Measurements from ENCODE around the gene ANG. TPM values are rescaled to one million over a fixed set of nuclear protein-coding genes. Genes with fewer than 3 reads are reported as not detected.
A peak's percentile ranks its signal among the peaks of the same experiment; 100 is the strongest.

The ANG gene
- total and polyA plus RNA-seq, 9 of the 15 experiments (the other 6 are each of a cell fraction or from before 2014, with no cell fraction given): 0.21 to 0.73 (median 0.34) TPM; not detected in 4

- no peak for TF ChIP-seq HNRNPL (IDR thresholded peaks at IDR 0.05; ENCODE audit: low read depth, low read length)
- TF ChIP-seq CEBPG (CRISPR knock-in tag; IDR thresholded peaks at IDR 0.05): no peak
- TF ChIP-seq CEBPG (tag; conservative IDR thresholded peaks at IDR 0.05 in 1 of 2, IDR thresholded peaks at IDR 0.05 in 1 of 2): no peak
- TF ChIP-seq HDAC2 (IDR thresholded peaks at IDR 0.05): no peak
- 0 out of 4 replicates have a peak, but pooled peaks of 1 of the 2 experiments have one; percentile 15 for TF ChIP-seq MNT (conservative IDR thresholded peaks at IDR 0.05)
- peak; percentile 71 for TF ChIP-seq REST (IDR thresholded peaks at IDR 0.05; ENCODE audit: borderline replicate concordance)
- TF ChIP-seq REST (CRISPR knock-in tag; IDR thresholded peaks at IDR 0.05; ENCODE audit: low read depth): no peak
- TF ChIP-seq SMARCA4 (IDR thresholded peaks at IDR 0.05): no peak
- 0 out of 2 replicates have a peak, but pooled peaks have one; percentile 24 for TF ChIP-seq CC2D1A (IDR thresholded peaks at IDR 0.05)
- no peak for TF ChIP-seq TFAM (CRISPR knock-in tag; conservative IDR thresholded peaks at IDR 0.05)
- no peak for TF ChIP-seq ZBTB17 (CRISPR knock-in tag; IDR thresholded peaks at IDR 0.05)
- no peak for TF ChIP-seq HNRNPLL (IDR thresholded peaks at IDR 0.05; ENCODE audit: low read depth, low read length, poor library complexity, severe bottlenecking)
- TF ChIP-seq FOXP4 (CRISPR knock-in tag; IDR thresholded peaks at IDR 0.05; ENCODE audit: borderline replicate concordance): no peak
- TF ChIP-seq E2F6 (IDR thresholded peaks at IDR 0.05; ENCODE audit: borderline replicate concordance in 1 of 2, extremely low read depth in 1 of 2, insufficient read depth in 1 of 2, insufficient read length in 1 of 2, low read depth in 1 of 2, low read length in 1 of 2, poor library complexity in 1 of 2, severe bottlenecking in 1 of 2): no peak
Observed at GRCh38 chr14:20690848-20691640, 2.5 kb downstream of the ANG start (continued).
